Measurements from ENCODE around the gene FGD2.

The FGD2 gene

GRCh38 chr6:37074053-37074827 lies 68.8 kb downstream of the FGD2 start:
- in situ Hi-C loops (cut with HindIII; ENCODE audit: low pct_ligation_motif_present, low sequenced_read_pairs): no loop called here

GRCh38 chr6:37077191-37077904 lies 71.9 kb downstream of the FGD2 start:
- Histone ChIP-seq H3K27me3 (replicated peaks) (no peaks in the 10 kb centered on the region), H3K27ac (no peak overlapping the region), H3K4me3 (ENCODE audit: low read depth, low read length) (no peak overlapping the region), H3K36me3 (replicated peaks) (no peaks in the 10 kb centered on the region)
- DNase-seq: no peak
- TF ChIP-seq CTCF (IDR thresholded peaks at IDR 0.05; ENCODE audit: low read depth, low read length, missing control alignments): no peak
- in situ Hi-C loops (cut with HindIII; ENCODE audit: low pct_ligation_motif_present, low sequenced_read_pairs): no loop called here

More at GRCh38 chr6:37074053-37074827, 68.8 kb downstream of the FGD2 start:
- no peak for DNase-seq
- Histone ChIP-seq H3K27ac (no peak overlapping the region), H3K27me3 (replicated peaks) (no peaks in the 10 kb centered on the region), H3K36me3 (replicated peaks) (no peaks in the 10 kb centered on the region), H3K4me3 (ENCODE audit: low read depth, low read length) (no peak overlapping the region)
- TF ChIP-seq CTCF (IDR thresholded peaks at IDR 0.05; ENCODE audit: low read depth, low read length, missing control alignments): no peak

GRCh38 chr6:37077905-37078296 lies 72.4 kb downstream of the FGD2 start:
- no peak overlapping the region for H3K4me3 ChIP-seq (ENCODE audit: low read depth, low read length)

More at GRCh38 chr6:37077905-37078296, 72.4 kb downstream of the FGD2 start:
- Histone ChIP-seq H3K36me3 (replicated peaks) (no peaks in the 10 kb centered on the region), H3K27ac (no peak overlapping the region), H3K27me3 (replicated peaks) (no peaks in the 10 kb centered on the region)
- no peak for TF ChIP-seq CTCF (IDR thresholded peaks at IDR 0.05; ENCODE audit: low read depth, low read length, missing control alignments)
- DNase-seq: peak; percentile 54
- in situ Hi-C loops (cut with HindIII; ENCODE audit: low pct_ligation_motif_present, low sequenced_read_pairs): no loop called here

Data from brain microvascular endothelial cell (primary cell).